H9 (cell line): Measurements from ENCODE around the gene APCDD1. TPM values are rescaled to one million over a fixed set of nuclear protein-coding genes. Genes with fewer than 3 reads are reported as not detected.
A peak's percentile ranks its signal among the peaks of the same experiment; 100 is the strongest.

ENCODE experiments used
- DNase-seq: peaks from one replicate; pipeline ENCODE4 v3.0.0-alpha.2; 2017
- H2AFZ ChIP-seq: one replicate; pipeline ENCODE4 v1.6.1; 2013; ENCODE audit warnings: mild to moderate bottlenecking, low read length, control low read depth, moderate library complexity
- H2AK5ac ChIP-seq: 2 replicates; pipeline ENCODE4 v1.6.1; 2013; ENCODE audit warnings: low read length, control low read depth, mixed read lengths; ENCODE audit not compliant: insufficient read length
- H2BK120ac ChIP-seq: one replicate; pipeline ENCODE4 v1.6.1; 2013; ENCODE audit warnings: low read depth, mild to moderate bottlenecking, low read length, control low read depth, inconsistent platforms; ENCODE audit not compliant: poor library complexity, severe bottlenecking
- H2BK12ac ChIP-seq: 2 replicates; pipeline ENCODE4 v1.6.1; 2013; ENCODE audit warnings: low read length, control low read depth, mixed read lengths, low read depth; ENCODE audit not compliant: insufficient read length
- H2BK15ac ChIP-seq: 2 replicates; pipeline ENCODE4 v1.6.1; 2013; ENCODE audit warnings: low read depth, low read length, control low read depth
- H2BK20ac ChIP-seq: one replicate; pipeline ENCODE4 v1.6.1; 2013; ENCODE audit warnings: low read depth, mild to moderate bottlenecking, low read length, control low read depth, inconsistent platforms; ENCODE audit not compliant: poor library complexity, severe bottlenecking
- H2BK5ac ChIP-seq: 2 replicates; pipeline ENCODE4 v1.6.1; 2013; ENCODE audit warnings: low read length, control low read depth, mixed read lengths; ENCODE audit not compliant: insufficient read length
- H3K14ac ChIP-seq: 2 replicates; pipeline ENCODE4 v1.6.1; 2013; ENCODE audit warnings: low read length, control low read depth; ENCODE audit not compliant: insufficient read depth
- H3K18ac ChIP-seq: 2 replicates; pipeline ENCODE4 v1.6.1; 2013; ENCODE audit warnings: low read depth, mild to moderate bottlenecking, mixed read lengths, low read length, control low read depth; ENCODE audit not compliant: insufficient read length
- H3K23ac ChIP-seq: 2 replicates; pipeline ENCODE4 v1.6.1; 2013; ENCODE audit warnings: low read length, control low read depth, mixed read lengths, low read depth; ENCODE audit not compliant: insufficient read length
- H3K23me2 ChIP-seq: 2 replicates; pipeline ENCODE4 v1.6.1; 2013; ENCODE audit warnings: low read depth, mild to moderate bottlenecking, mixed read lengths, low read length, control low read depth; ENCODE audit not compliant: insufficient read length, poor library complexity, severe bottlenecking
- H3K27ac ChIP-seq: 2 replicates; pipeline ENCODE4 v1.5.1; 2013; ENCODE audit warnings: low read length, control low read depth, mixed read lengths, low read depth; ENCODE audit not compliant: insufficient read length
- H3K27me3 ChIP-seq: 2 replicates; pipeline ENCODE4 v1.6.1; 2013; ENCODE audit warnings: low read length, control low read depth, inconsistent platforms; ENCODE audit not compliant: insufficient read depth
- H3K4ac ChIP-seq: 2 replicates; pipeline ENCODE4 v1.6.1; 2013; ENCODE audit warnings: low read depth, mild to moderate bottlenecking, control low read depth, inconsistent platforms, low read length, moderate library complexity
- H3K4me1 ChIP-seq: 2 replicates; pipeline ENCODE4 v1.6.1; 2013; ENCODE audit warnings: low read length, control low read depth, inconsistent platforms; ENCODE audit not compliant: insufficient read depth
- H3K4me2 ChIP-seq: 2 replicates; pipeline ENCODE4 v1.6.1; 2013; ENCODE audit warnings: low read length, control low read depth, mixed read lengths; ENCODE audit not compliant: insufficient read length, insufficient read depth
- H3K56ac ChIP-seq: 2 replicates; pipeline ENCODE4 v1.6.1; 2013; ENCODE audit warnings: low read depth, mild to moderate bottlenecking, mixed read lengths, low read length, control low read depth; ENCODE audit not compliant: insufficient read length
- H3K79me1 ChIP-seq: 2 replicates; pipeline ENCODE4 v1.6.1; 2013; ENCODE audit warnings: low read depth, mild to moderate bottlenecking, moderate library complexity, low read length, control low read depth, inconsistent platforms; ENCODE audit not compliant: insufficient read depth, poor library complexity, severe bottlenecking
- H3K79me2 ChIP-seq: 2 replicates; pipeline ENCODE4 v1.6.1; 2013; ENCODE audit warnings: low read length, control low read depth, inconsistent platforms; ENCODE audit not compliant: insufficient read depth
- H3K9ac ChIP-seq: 2 replicates; pipeline ENCODE4 v1.6.1; 2013; ENCODE audit warnings: low read length, control low read depth, mixed read lengths; ENCODE audit not compliant: insufficient read length; ENCODE audit errors: extremely low read depth
- H3K9me3 ChIP-seq: one replicate; pipeline ENCODE4 v1.6.1; 2013; ENCODE audit warnings: low read depth, low read length, inconsistent platforms; ENCODE audit not compliant: control insufficient read depth
- H3T11ph ChIP-seq: one replicate; pipeline ENCODE4 v1.6.1; 2013; ENCODE audit warnings: mild to moderate bottlenecking, low read length, control low read depth, inconsistent platforms
- H4K20me1 ChIP-seq: one replicate; pipeline ENCODE4 v1.6.1; 2013; ENCODE audit not compliant: control insufficient read depth, insufficient read length, insufficient read depth
- H4K5ac ChIP-seq: 2 replicates; pipeline ENCODE4 v1.6.1; 2013; ENCODE audit warnings: low read depth, mild to moderate bottlenecking, mixed read lengths, low read length, control low read depth; ENCODE audit not compliant: insufficient read length
- H4K8ac ChIP-seq: replicated peaks from 2 replicates; pipeline ENCODE4 v1.6.1; 2013; ENCODE audit warnings: low read length, control low read depth, mixed read lengths, low read depth; ENCODE audit not compliant: insufficient read length
- H4K91ac ChIP-seq: 2 replicates; pipeline ENCODE4 v1.6.1; 2013; ENCODE audit warnings: low read depth, mild to moderate bottlenecking, moderate library complexity, mixed read lengths, low read length, control low read depth; ENCODE audit not compliant: insufficient read length
- H3K27ac Mint-ChIP-seq, 3 experiments: 2 replicates in 2 of 3; 3 replicates in 1 of 3; pipeline ENCODE4 v1.8.0; 2020 to 2021; ENCODE audit warnings: mixed read lengths in 3 of 3, mild to moderate bottlenecking in 1 of 3, moderate library complexity in 1 of 3
- H3K27me3 Mint-ChIP-seq: 2 replicates; pipeline ENCODE4 v1.8.0; 2021; ENCODE audit warnings: low read depth, mild to moderate bottlenecking, moderate library complexity, mixed read lengths
- H3K36me3 Mint-ChIP-seq, 3 experiments: 2 replicates in 2 of 3; 3 replicates in 1 of 3; pipeline ENCODE4 v1.8.0; 2020 to 2021; ENCODE audit warnings: low read depth in 3 of 3, mixed read lengths in 3 of 3; ENCODE audit not compliant: insufficient read depth in 1 of 3
- H3K4me1 Mint-ChIP-seq, 2 experiments: 2 replicates each; pipeline ENCODE4 v1.8.0; 2020; ENCODE audit warnings: mixed read lengths in 2 of 2
- H3K4me3 Mint-ChIP-seq, 2 experiments: 2 replicates in 1 of 2; 3 replicates in 1 of 2; pipeline ENCODE4 v1.8.0; 2020 to 2021; ENCODE audit warnings: mild to moderate bottlenecking in 2 of 2, mixed read lengths in 2 of 2, moderate library complexity in 1 of 2
- H3K9me3 Mint-ChIP-seq, 2 experiments: 2 replicates in 1 of 2; 3 replicates in 1 of 2; pipeline ENCODE4 v1.8.0; 2020; ENCODE audit warnings: mild to moderate bottlenecking in 2 of 2, mixed read lengths in 2 of 2, moderate library complexity in 1 of 2
- CTCF ChIP-seq: fragments of 200-600 bp; sonication (generic); conservative IDR thresholded peaks from 3 replicates; pipeline ENCODE4 v1.8.0; 2021; ENCODE audit warnings: antibody characterized with exemption, mild to moderate bottlenecking
- WGBS: extraction: QIAGEN DNeasy Blood & Tissue Kit; methylation state at CpG from one replicate; pipeline ENCODE4 v1.1.7; 2013; ENCODE audit warnings: missing lambda C conversion rate, low lambda C conversion rate, mixed read lengths; ENCODE audit not compliant: insufficient read length; ENCODE audit errors: extremely low coverage; 5-methylcytosine and 5-hydroxymethylcytosine counted together
- total RNA-seq: library from RNA; stranded (reverse); gene quantifications from 2 replicates; pipeline ENCODE4 v1.2.1, GENCODE V29; 2021

Gene APCDD1
- total RNA-seq, 1 experiment from 2014 or later = 1.8 TPM

- Histone ChIP-seq H3K79me2 (no peaks in the 10 kb centered on the region), H3K27ac (no peak overlapping the region), H2BK12ac (no peak overlapping the region), H3K4me1 (no peaks in the 10 kb centered on the region), H2AFZ (no peak overlapping the region), H3K4ac (no peak overlapping the region), H4K8ac (no peak overlapping the region), H2BK120ac (no peak overlapping the region), H2AK5ac (no peak overlapping the region), H3K79me1 (no peaks in the 10 kb centered on the region), H3K56ac (no peak overlapping the region), H4K20me1 (no peaks in the 10 kb centered on the region), H3K27me3 (no peaks in the 10 kb centered on the region; the same call in 1 of the 2 replicates), H3K9ac (no peak overlapping the region), H2BK20ac (no peak overlapping the region), H3K9me3 (no peaks in the 10 kb centered on the region), H2BK5ac (no peak overlapping the region), H3K23me2 (no peaks in the 10 kb centered on the region), H2BK15ac (no peak overlapping the region), H3K14ac (no peak overlapping the region), H3K18ac (no peak overlapping the region), H3K23ac (no peak overlapping the region), H4K91ac (no peak overlapping the region), H3T11ph (no peak overlapping the region), H4K5ac (no peak overlapping the region), H3K4me2 (no peak overlapping the region)
- H3K36me3 Mint-ChIP-seq = peaks cover 0 to 8% (median 4%) of the 10 kb centered on the region in 3 experiments; a peak in 4 of 7 replicates
- H3K9me3 Mint-ChIP-seq = no peaks in the 10 kb centered on the region; a peak in 2 of 5 replicates
- H3K4me3 Mint-ChIP-seq = no peak overlapping the region
- no peak for DNase-seq
- no CpG with 5 or more reads among the region's 6 CpGs for WGBS
- H3K27ac Mint-ChIP-seq = peak overlapping the region in 1 of 3 experiments; percentile 27; a peak in 1 of 7 replicates
- TF ChIP-seq CTCF = no peak
- H3K4me1 Mint-ChIP-seq = peaks cover 4 to 10% of the 10 kb centered on the region in 2 experiments
- H3K27me3 Mint-ChIP-seq = peaks cover 39% of the 10 kb centered on the region
These were observed 8.7 kb downstream of the APCDD1 start for GRCh38 chr18:10463096-10463495.
